ENCODE measurements around the gene ZC3H18. TPM values are rescaled to one million over a fixed set of nuclear protein-coding genes. Genes with fewer than 3 reads are reported as not detected.

Gene ZC3H18
- total and polyA plus RNA-seq, 9 donors = 16.0 to 40.4 (median 30.7) TPM

- peak overlapping the region in 1 of 2 donors; percentile 83 for H3K27ac ChIP-seq
- H3K4me3 ChIP-seq = peak overlapping the region; percentile 65
- intact Hi-C loops (cut with DNase I) = no loop called here
- peaks cover 20% of the 10 kb centered on the region for H3K4me1 ChIP-seq (ENCODE audit: insufficient read depth)
- WGBS, 3 donors = 1 to 3% (median 1%) methylated on average over 14 to 113 of the region's 114 CpGs
- H3K9me3 ChIP-seq = no peaks in the 10 kb centered on the region
- TF ChIP-seq CTCF (IDR thresholded peaks at IDR 0.05) = no peak
- TF ChIP-seq POLR2A (IDR thresholded peaks at IDR 0.05) = peak; percentile 44
- no peaks in the 10 kb centered on the region for H3K27me3 ChIP-seq
- DNase-seq = peak; percentile 78 to 90 (median 86)
- H3K36me3 ChIP-seq = no peaks in the 10 kb centered on the region
Observed at GRCh38 chr16:88533932-88534637, 36.1 kb upstream of the ZC3H18 start.

GRCh38 chr16:88534638-88535190 is 35.5 kb upstream of the ZC3H18 start:
- intact Hi-C loops (cut with DNase I) = no loop called here
- 8 to 16% (median 16%) methylated on average over 32 to 65 of the region's 65 CpGs for WGBS, 3 donors
- Histone ChIP-seq H3K36me3 (no peaks in the 10 kb centered on the region), H3K4me1 (ENCODE audit: insufficient read depth) (peaks cover 17% of the 10 kb centered on the region), H3K9me3 (no peaks in the 10 kb centered on the region), H3K4me3 (peak overlapping the region; percentile 65), H3K27me3 (no peaks in the 10 kb centered on the region), H3K27ac (peak overlapping the region in 1 of 2 donors; percentile 83)
- no peak for TF ChIP-seq CTCF (IDR thresholded peaks at IDR 0.05)
- TF ChIP-seq EP300 (IDR thresholded peaks at IDR 0.05) = no peak
- peak; percentile 39 to 72 (median 61) for DNase-seq

- TF ChIP-seq CTCF (IDR thresholded peaks at IDR 0.05) = no peak
- no peak for TF ChIP-seq POLR2A (IDR thresholded peaks at IDR 0.05)
- TF ChIP-seq EP300 (IDR thresholded peaks at IDR 0.05) = no peak
- Histone ChIP-seq H3K36me3 (no peaks in the 10 kb centered on the region), H3K9me3 (no peaks in the 10 kb centered on the region), H3K27me3 (no peaks in the 10 kb centered on the region), H3K4me3 (peak overlapping the region; percentile 65), H3K4me1 (ENCODE audit: insufficient read depth) (peaks cover 16% of the 10 kb centered on the region), H3K27ac (peak overlapping the region in 1 of 2 donors; percentile 5)
- peak in 3 of 5 donors; percentile 52 to 55 (median 54) for DNase-seq
- WGBS, 3 donors = 81 to 83% (median 82%) methylated on average over 22 of the region's 22 CpGs
- intact Hi-C loops (cut with DNase I) = no loop called here
Observed at GRCh38 chr16:88535191-88535856, 34.9 kb upstream of the ZC3H18 start.

GRCh38 chr16:88535857-88536222 is 34.4 kb upstream of the ZC3H18 start:
- 77 to 83% (median 80%) methylated on average over 9 of the region's 9 CpGs for WGBS, 3 donors
- peaks cover 16% of the 10 kb centered on the region for H3K4me1 ChIP-seq (ENCODE audit: insufficient read depth)
- no peaks in the 10 kb centered on the region for H3K36me3 ChIP-seq
- H3K9me3 ChIP-seq = no peaks in the 10 kb centered on the region
- intact Hi-C loops (cut with DNase I) = no loop called here
- H3K4me3 ChIP-seq = no peak overlapping the region
- no peak overlapping the region for H3K27ac ChIP-seq
- DNase-seq = no peak
- H3K27me3 ChIP-seq = no peaks in the 10 kb centered on the region
- no peak for TF ChIP-seq EP300 (IDR thresholded peaks at IDR 0.05)
- TF ChIP-seq CTCF (IDR thresholded peaks at IDR 0.05) = no peak
- TF ChIP-seq POLR2A (IDR thresholded peaks at IDR 0.05) = no peak

Data from ovary (tissue), 9 donors.